GM19099 (cell line): ENCODE results near the gene TCL1A.
A peak's percentile ranks its signal among the peaks of the same experiment; 100 is the strongest.

Experiments
- POLR2A ChIP-seq: IDR thresholded peaks from 3 replicates; pipeline ENCODE4 v1.6.1; 2011; ENCODE audit warnings: low read depth; ENCODE audit not compliant: insufficient read length; ENCODE audit errors: extremely low read depth

Gene TCL1A

DNA sequence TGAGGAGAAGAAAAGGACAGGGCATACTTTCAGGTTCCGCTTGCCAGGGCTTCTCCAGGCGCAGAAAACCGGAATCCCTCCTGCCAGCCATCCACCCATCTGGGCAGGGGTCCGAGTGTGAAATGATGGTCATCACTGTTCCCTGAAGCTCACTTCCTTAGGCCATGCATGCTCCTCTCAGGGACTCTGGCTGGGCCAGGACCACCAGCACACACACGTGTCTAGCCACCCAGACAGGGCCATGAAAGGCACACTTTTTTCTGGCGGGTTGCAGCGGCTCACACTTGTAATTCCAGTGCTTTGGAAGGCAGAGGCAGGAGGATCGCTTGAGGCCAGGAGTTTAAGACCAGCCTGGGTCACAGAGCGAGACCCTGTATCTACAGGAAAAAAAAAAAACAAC is 1.5 kb downstream of the TCL1A start:
- no peak for TF ChIP-seq POLR2A

DNA sequence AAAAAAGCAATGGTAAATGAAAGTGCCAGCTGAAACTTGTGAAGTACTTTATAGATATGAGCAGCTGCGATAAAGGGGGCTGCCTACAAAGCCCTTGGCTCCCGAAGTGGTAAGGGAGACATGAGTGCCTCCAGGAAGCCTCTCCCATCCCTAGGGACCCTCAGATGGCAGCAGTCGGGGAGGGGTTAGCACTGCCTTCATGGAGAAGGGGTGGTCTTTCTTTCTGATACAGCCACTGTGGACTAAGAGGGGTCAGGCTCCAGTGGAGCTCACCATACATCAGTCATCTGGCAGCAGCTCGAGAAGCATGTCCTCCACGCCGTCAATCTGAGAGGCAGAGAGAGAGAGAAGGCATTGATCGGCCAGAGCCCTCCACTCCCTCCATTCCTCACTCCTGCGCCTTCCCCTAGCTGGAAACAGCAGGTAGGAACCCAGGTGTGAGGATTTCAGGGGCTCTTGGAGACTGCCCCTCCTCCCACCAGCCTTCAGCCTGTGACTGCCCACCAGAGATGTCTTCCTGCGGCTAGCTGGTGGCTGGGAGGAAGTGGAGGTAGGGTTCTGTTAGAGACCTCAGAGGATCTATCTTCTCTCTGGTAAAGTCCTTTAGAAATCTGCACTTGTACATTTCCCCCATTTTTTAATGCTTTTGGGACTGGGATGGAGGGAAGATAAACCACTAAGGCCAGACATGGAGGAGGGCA is 2.3 kb downstream of the TCL1A start:
- TF ChIP-seq POLR2A, result no peak

DNA sequence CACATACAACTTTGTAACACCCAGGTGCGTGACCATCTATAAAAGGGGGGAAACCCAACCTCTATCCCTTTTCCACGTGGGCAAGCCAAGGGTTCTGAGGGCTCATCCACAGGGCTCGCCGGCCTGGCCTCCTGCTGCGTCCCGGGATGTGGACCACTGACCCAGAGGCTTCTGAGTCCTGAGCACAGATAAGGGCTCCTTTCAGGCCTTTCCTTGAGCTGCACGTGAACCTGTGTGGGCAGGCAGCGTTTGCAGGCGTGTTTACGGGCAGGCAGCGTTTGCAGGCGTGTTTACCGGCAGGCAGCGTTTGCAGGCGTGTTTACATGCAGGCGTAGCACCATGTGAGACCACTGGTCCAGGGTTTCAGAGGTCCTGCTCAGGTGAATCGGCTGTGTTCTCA is 3.8 kb downstream of the TCL1A start:
- TF ChIP-seq POLR2A, result no peak

DNA sequence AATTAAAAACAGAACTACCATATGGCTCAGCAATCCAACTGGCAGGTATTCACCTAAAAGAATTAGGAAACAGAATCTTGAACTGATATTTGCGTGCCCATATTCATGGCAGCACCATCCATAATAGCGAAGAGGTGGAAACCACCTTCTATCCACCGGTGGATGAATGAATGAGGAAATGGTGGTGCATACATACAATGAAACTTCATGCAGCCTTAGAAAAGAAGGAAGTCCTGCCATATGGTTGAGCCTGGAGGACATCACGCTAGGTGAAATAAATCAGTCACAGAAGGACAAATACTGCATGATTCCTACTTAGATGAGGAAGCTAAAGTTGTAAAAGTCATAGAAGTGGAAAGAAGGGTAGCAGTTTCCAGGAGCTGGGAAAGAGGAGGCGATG is 6.6 kb downstream of the TCL1A start:
- no peak for TF ChIP-seq POLR2A

DNA sequence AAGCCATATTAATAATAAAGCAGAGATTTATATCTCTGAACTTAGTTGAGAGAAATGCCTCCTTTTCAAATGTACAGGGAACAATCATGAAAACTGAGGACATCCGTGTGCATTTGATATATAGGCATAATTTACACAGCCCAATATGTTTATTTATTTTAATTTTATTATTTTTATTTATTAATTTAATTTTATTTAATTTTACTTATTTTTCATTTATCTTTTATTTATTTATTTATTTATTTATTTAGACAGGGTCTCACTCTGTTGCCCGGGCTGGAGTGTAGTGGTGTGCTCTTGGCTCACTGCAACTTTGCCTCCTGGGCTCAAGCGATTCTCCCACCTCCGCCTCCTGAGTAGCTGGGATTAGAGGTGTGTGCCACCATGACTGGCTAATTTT is 8.4 kb downstream of the TCL1A start:
- TF ChIP-seq POLR2A, result no peak

DNA sequence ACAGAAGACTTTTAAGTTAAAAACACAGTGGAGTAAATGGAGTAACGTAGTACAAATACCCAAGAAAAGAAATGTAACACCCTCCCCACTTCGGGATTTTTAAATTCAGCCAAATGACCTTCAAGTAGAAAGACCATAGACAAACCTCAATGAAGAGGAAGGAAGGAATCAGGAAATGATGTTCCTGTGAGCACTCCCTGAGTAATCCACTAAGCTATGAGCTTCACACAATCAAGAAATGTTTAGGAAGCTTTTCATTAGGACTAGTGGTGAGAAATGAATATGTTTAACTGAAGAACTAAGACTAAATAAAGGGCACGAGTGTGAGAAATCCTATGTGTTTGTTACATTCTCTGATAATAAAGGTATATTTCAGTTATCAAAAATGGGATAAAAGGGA is 10.1 kb downstream of the TCL1A start:
- TF ChIP-seq POLR2A, result no peak

DNA sequence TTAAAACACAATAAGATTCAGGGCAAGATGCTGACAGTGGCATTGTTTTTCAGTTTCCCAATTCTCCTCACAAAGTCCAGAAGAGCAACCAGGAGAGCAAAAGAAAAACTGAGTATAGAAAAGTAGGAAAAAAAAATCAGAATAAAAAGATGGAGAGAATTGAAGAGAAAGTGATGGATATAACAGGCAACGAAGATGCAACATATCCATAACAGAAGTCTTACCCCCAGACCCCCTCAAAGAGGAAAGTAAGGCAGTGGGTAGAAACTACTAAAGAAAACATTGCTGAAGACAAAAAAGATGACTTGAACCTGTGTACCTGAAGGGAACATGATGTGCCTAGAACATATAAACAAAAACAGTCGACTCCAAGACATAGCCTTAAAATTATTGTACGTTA is 10.6 kb downstream of the TCL1A start:
- no peak for TF ChIP-seq POLR2A

DNA sequence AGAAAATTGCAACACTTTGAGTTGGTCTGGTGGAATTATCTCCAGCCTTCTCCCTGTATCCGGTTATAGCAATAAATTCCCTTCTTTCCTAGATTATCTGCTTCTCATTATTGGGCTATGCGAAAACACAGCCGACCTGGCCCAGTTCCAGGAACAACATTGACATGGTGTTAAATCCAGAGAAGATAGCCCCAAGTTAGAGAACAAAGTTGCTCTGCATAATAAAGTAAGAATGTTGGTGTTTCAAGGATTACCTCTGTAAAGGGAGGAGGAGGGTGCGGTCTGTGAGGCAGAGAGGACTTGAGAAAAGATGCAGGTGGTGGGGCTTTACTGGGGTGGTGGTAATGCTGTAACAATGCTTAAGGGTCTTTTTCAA is 12.1 kb downstream of the TCL1A start:
- no peak for TF ChIP-seq POLR2A

DNA sequence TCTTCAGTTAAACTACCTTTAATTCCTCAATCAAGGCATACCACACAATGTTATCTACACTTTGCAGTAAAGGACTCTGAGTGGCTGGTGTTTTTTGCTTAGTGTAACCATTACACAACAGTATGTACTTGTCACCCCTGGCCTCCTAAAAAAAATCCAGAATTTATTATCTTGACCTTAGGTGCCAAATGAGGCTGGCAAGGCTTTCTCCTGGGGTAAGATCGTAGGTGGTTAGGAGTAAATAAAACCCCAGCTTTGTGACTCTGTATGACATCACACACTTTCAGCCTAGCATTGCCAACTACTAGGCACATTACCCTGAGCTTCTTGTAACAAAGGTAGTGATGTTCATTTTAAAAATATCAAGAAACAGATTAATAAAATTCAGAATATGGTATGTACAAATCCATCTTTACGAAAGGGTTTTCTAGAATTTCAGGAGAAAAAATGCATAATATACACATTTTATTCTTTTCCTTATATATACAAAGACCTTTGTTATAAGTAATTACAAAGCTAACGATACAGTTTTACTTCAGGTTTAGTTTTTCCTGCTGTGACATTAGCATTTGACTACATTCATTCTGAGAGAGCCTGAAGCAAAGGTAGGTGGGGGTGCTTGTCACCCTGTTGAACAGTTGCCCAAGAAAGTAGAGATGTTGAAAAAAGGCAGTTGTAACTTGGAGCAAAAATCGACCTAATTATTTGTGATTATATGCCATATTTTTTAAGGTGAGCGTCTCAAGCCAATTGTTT is 13.5 kb downstream of the TCL1A start:
- TF ChIP-seq POLR2A, result no peak

DNA sequence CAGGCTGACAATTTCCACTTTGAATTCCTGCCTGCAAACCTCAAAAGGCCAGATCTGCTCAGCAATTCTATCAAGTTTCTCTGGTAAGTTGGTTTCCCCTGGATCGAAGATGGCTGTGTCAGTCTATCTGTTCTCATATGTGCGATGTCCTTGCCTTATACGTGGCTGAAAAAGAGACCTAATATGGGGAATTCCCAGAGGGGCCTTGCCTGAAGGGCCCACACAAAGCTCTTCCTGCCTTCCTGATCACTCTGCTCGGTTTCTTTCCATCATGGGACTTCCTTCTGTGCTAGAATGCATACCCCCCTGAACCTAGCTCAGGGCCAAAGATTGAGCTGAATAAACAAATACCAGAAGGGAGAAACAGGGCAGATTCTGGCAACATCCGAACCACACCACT is 14.5 kb downstream of the TCL1A start:
- TF ChIP-seq POLR2A, result no peak

DNA sequence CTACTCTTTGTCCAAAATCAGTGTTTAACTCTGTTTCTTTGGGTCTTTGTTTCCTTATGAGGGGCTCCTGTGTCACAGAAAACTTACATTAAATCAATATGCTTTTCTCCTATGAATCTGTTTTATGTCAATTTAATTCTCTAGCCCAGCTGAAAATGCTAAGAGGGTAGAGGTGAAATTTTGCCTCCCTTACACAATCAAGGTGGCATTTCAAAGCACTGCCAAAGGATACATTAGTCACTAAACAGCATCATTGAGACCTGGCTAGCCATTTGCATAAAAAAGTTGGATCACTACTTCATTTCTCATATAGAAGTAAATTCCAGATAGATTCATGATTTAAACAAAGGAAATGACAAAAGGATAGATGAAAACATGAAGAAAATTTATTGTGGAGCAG is 15.6 kb downstream of the TCL1A start:
- TF ChIP-seq POLR2A, result no peak

DNA sequence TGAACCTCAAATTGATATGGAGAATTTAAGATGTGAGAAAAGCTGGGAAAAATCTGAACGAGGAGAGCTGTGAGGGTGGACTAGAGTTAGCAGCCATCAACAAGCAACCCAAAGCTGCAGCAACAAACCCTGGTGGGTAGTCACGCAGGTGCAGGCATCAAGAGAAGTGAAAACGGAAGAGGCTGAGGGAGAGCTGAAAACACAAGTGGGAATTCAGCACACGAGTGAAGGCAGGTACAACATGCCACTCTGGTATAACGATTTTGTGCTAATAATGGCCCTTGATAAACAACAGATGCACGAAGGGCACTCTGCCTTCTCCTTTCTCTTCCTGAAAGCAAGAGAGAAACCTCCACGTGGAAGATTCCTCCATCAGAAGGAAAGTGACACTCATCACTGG is 16.2 kb downstream of the TCL1A start:
- TF ChIP-seq POLR2A, result peak; percentile 37

DNA sequence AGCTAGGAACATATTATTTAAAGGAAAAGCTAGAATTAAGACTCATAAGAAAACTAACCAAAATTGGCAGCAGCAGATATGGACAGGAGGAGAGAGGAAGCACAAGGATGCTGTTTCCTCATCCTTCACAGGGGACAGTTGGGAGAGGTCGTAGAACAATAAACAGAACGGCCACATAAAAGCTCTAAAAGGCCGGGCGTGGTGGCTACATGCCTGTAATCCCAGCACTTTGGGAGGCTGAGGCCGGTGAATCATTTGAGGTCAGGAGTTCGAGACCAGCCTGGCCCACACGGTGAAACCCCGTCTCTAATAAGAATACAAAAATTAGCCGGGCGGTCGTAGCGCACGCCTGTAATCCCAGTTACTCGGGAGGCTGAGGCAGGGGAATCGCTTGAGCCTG is 17.2 kb downstream of the TCL1A start:
- TF ChIP-seq POLR2A, result no peak

DNA sequence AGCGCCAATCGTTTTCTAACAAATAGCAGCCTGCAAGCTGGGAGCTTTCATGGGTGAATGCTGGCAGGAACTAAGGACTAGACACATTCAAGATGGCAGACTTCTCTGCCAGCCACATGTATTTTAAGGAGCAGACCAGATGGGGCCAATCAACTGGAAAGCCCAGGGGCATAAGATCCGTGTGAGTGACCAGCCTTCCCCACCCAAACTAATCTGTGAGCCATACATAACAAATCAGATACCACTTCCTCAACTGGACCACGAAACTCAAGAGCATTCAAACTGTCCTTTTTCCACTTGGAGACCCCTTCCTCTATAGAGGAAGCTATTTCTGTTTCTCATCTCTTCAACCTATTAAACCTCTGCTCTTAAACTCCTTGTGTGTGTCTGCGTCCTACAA is 18.0 kb downstream of the TCL1A start:
- no peak for TF ChIP-seq POLR2A

DNA sequence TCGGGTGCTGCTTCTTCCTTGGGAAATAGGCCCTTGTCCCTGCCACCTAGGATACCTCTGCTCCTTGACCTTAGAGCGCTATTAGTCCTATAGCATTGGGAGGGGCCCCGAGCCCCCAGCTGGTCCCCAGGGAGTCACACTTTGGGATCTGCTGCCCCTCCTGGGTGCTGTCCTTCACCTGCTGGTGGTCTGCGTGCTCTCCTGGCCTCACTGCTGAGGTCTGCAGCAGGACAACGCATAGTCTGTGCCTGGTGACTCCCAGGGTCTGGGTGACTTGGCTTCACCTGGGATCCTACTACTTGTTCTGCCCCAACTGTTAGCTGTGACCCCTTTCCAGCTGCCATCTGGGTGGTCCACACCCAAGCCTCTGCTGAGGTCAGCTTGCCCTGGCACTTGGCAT is 18.9 kb downstream of the TCL1A start:
- no peak for TF ChIP-seq POLR2A

DNA sequence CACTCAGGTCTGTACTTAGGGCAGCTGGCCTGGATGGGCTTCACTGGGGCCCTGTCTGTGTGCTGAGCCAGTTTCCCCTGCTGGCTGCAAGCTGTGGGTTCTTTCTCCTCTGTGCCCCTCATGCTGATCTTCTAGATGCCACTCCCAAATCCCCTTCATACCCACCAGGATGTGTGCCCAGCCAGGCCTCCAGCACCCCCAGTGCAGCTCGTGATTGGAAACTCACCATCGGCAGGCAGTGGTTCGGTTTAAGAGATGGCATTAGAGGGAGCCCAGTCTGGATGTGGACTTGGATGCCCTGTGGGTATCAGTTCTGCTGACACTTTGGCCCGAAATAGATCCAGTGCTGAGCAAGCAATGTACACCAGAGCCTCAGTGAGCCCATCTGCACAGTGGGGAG is 21.8 kb downstream of the TCL1A start:
- TF ChIP-seq POLR2A, result no peak

DNA sequence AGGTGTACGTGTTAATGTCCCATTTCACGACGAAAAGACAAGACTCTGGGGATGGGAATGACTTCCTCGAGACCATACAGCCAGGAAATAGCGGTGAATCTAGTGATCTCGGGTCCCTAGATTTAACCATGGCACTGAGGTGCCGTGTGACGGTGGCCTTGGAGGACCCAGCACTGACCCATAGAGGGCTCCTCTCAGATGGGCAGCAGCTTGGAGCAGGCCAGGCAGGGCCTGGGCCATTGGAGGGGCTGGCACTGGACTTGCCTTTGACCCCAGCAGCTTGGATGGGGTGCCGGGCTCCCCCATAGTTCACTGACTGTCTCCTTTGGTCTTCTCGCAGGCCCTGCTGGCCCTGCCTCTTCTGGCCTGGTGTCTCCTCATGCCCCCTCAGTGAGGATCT is 22.3 kb downstream of the TCL1A start:
- no peak for TF ChIP-seq POLR2A
